Mucosa of descending colon (tissue), 3 donors: ENCODE data around the gene NAGS. TPM values are rescaled to one million over a fixed set of nuclear protein-coding genes. Genes with fewer than 3 reads are reported as not detected.
"Not testable (repeated sequence)": the region's sequence is repeated elsewhere in the genome, so short reads cannot be mapped to it uniquely, and the experiment has no call there.

Experiments
- ATAC-seq: fragments of 200-7000 bp; cut with Tn5 transposase; one replicate; pipeline ENCODE4 v1.9.1; 2020; ENCODE audit warnings: mild to moderate bottlenecking, moderate library complexity
- DNase-seq, 3 donors: peaks; one replicate each; pipeline ENCODE4 v3.0.0-alpha.2; 2020
- H3K36me3 ChIP-seq: fragments of 200-600 bp; one replicate; pipeline ENCODE4 v1.8.0; 2021; ENCODE audit warnings: low read depth, mild to moderate bottlenecking
- H3K4me1 ChIP-seq: fragments of 200-600 bp; one replicate; pipeline ENCODE4 v1.8.0; 2021; ENCODE audit warnings: low read depth, mild to moderate bottlenecking
- H3K4me3 ChIP-seq: fragments of 200-600 bp; one replicate; pipeline ENCODE4 v1.8.0; 2021; ENCODE audit warnings: mild to moderate bottlenecking
- H3K9me3 ChIP-seq: fragments of 200-600 bp; one replicate; pipeline ENCODE4 v1.8.0; 2021; ENCODE audit warnings: mild to moderate bottlenecking
- CTCF ChIP-seq: fragments of 200-600 bp; IDR thresholded peaks from one replicate; pipeline ENCODE4 v1.8.0; 2022; ENCODE audit warnings: antibody characterized with exemption, mild to moderate bottlenecking
- intact Hi-C, 2 donors: fragments of 100-400 bp; cut with DNase I in 1 of 2; cut with micrococcal nuclease in 1 of 2; formaldehyde crosslinking; loops; one replicate each; pipeline versions ENCODE4 v1.11.0 to v1.11.1; 2022; cut with DNase I, micrococcal nuclease
- total RNA-seq, 3 donors: library from RNA; stranded (reverse); fragmentation: NEBNext Ultra II Directional in 2 of 3; extraction: Animal tissue kit (Norgen Biotek cat#: 25700) in 2 of 3; gene quantifications; one replicate each; pipeline versions ENCODE4 v1.2.1 to v1.2.4, GENCODE V29; 2021 to 2023
- donor health status: DM: no; HTN: no; CAD: no; lungs with moderate emphysema.
- donor health status: DM: no; HTN: no; CAD: no.
- donor health status: DM: no; HTN: yes; CAD: no.

NAGS gene
- total RNA-seq, 3 donors from 2014 or later = 6.1 to 21.4 (median 7.0) TPM

GRCh38 chr17:44043272-44043696 is 38.9 kb downstream of the NAGS start:
- Histone ChIP-seq H3K4me1 (no peaks in the 10 kb centered on the region), H3K36me3 (no peaks in the 10 kb centered on the region), H3K4me3 (no peak overlapping the region), H3K9me3 (no peaks in the 10 kb centered on the region)
- DNase-seq (no peak), ATAC-seq (no peak)
- no peak for TF ChIP-seq CTCF
- intact Hi-C loops = no loop called here

- ATAC-seq = no peak
- H3K4me1 ChIP-seq = no peaks in the 10 kb centered on the region
- intact Hi-C loops = no loop called here
- H3K4me3 ChIP-seq = no peak overlapping the region
- no peak for TF ChIP-seq CTCF
- no peaks in the 10 kb centered on the region for H3K36me3 ChIP-seq
- no peaks in the 10 kb centered on the region for H3K9me3 ChIP-seq
- no peak for DNase-seq
These were observed 39.6 kb downstream of the NAGS start for GRCh38 chr17:44044071-44044470.

- H3K4me3 ChIP-seq = no peak overlapping the region
- no peaks in the 10 kb centered on the region for H3K4me1 ChIP-seq
- no peaks in the 10 kb centered on the region for H3K36me3 ChIP-seq
- DNase-seq = no peak
- no peak for ATAC-seq
- no peaks in the 10 kb centered on the region for H3K9me3 ChIP-seq
- intact Hi-C loops = no loop called here
- no peak for TF ChIP-seq CTCF
These were observed 41.1 kb downstream of the NAGS start for GRCh38 chr17:44045486-44045885.

- H3K36me3 ChIP-seq, intact Hi-C loops, H3K9me3 ChIP-seq, ATAC-seq, H3K4me1 ChIP-seq, DNase-seq, H3K4me3 ChIP-seq: not testable (repeated sequence)
These were observed 42.5 kb downstream of the NAGS start for GRCh38 chr17:44046893-44047292.

- no peak for TF ChIP-seq CTCF
- no peak for DNase-seq
- ATAC-seq = no peak
- H3K4me1 ChIP-seq = no peaks in the 10 kb centered on the region
- no peaks in the 10 kb centered on the region for H3K36me3 ChIP-seq
- H3K9me3 ChIP-seq = no peaks in the 10 kb centered on the region
- no peak overlapping the region for H3K4me3 ChIP-seq
- intact Hi-C loops = no loop called here
These were observed 45.1 kb downstream of the NAGS start for GRCh38 chr17:44049294-44050060.

GRCh38 chr17:44053125-44053872 is 48.9 kb downstream of the NAGS start:
- H3K9me3 ChIP-seq = no peaks in the 10 kb centered on the region
- H3K4me1 ChIP-seq = no peaks in the 10 kb centered on the region
- no peak overlapping the region for H3K4me3 ChIP-seq
- H3K36me3 ChIP-seq = no peaks in the 10 kb centered on the region
- no peak for DNase-seq
- intact Hi-C loops = no loop called here
- peak; percentile 65 for ATAC-seq
- no peak for TF ChIP-seq CTCF
